HepG2 (cell line): Measurements from ENCODE around the gene ARIH2. TPM values are rescaled to one million over a fixed set of nuclear protein-coding genes. Genes with fewer than 3 reads are reported as not detected.

Source experiments
- ATAC-seq: fragments of 200-7000 bp; cut with Tn5 transposase; 3 replicates; pipeline ENCODE4 v1.9.1; 2020; ENCODE audit warnings: mild to moderate bottlenecking, moderate library complexity
- BruUV-seq: library from RNA; stranded (reverse); fragments of 400-500 nt; replicated peaks from 2 replicates; lab custom pipeline; 2021; lab: Mats Ljungman, UMichigan
- CTCF ChIA-PET: fragments of 300-600 bp; formaldehyde crosslinking; extraction: SDS; loops from one replicate; lab custom pipeline; 2021; ENCODE audit warnings: low total read pairs, inconsistent platforms, low intra/inter-chr PET ratio; lab: Yijun Ruan, JAX
- POLR2A ChIA-PET: fragments of 350-600 bp; sonication (Branson Sonifier 250); formaldehyde crosslinking; loops from one replicate; lab custom pipeline; 2020; ENCODE audit warnings: antibody characterized with exemption, inconsistent platforms; lab: Yijun Ruan, JAX
- DNase-seq: peaks from one replicate; pipeline ENCODE4 v3.0.0-alpha.2; 2015; ENCODE audit warnings: low spot score
- FAIRE-seq: peaks from 3 replicates; lab custom pipeline; 2011; peaks lifted over from hg19 to GRCh38; lab: Jason Lieb, UNC
- H2AFZ ChIP-seq: one replicate; pipeline ENCODE4 v1.6.1; 2011; ENCODE audit warnings: low read length, inconsistent platforms
- H3K27ac ChIP-seq: fragments of 300-600 bp; 3 replicates; pipeline ENCODE4 v1.8.0; 2011; ENCODE audit warnings: mixed run types, mild to moderate bottlenecking, mixed read lengths, low read length, inconsistent platforms; ENCODE audit not compliant: insufficient read depth; ENCODE audit errors: extremely low read length
- H3K27me3 ChIP-seq, 2 experiments: fragments of 200-600 bp in 1 of 2; 2 replicates in 1 of 2; 3 replicates in 1 of 2; pipeline versions ENCODE4 v1.6.0 to v1.8.0; 2011; ENCODE audit warnings: low read length in 2 of 2, mild to moderate bottlenecking in 2 of 2, moderate library complexity in 2 of 2, inconsistent platforms in 1 of 2; ENCODE audit not compliant: insufficient read depth in 2 of 2, control insufficient read depth in 1 of 2
- H3K36me3 ChIP-seq, 2 experiments: fragments of 200-600 bp in 1 of 2; replicated peaks in 1 of 2; 2 replicates in 1 of 2; 3 replicates in 1 of 2; pipeline versions ENCODE4 v1.5.1 to v1.8.0; 2011; ENCODE audit warnings: low read length in 2 of 2, inconsistent platforms in 1 of 2; ENCODE audit not compliant: insufficient read depth in 2 of 2, control insufficient read depth in 1 of 2
- H3K4me1 ChIP-seq: 2 replicates; pipeline ENCODE4 v1.5.1; 2012; ENCODE audit warnings: low read length, inconsistent platforms; ENCODE audit not compliant: insufficient read depth
- H3K4me2 ChIP-seq: 2 replicates; pipeline ENCODE4 v1.6.0; 2011; ENCODE audit warnings: low read depth, low read length, inconsistent platforms
- H3K4me3 ChIP-seq, 3 experiments: fragments of 200-600 bp in 1 of 3; sonication (generic), shearing (Covaris generic) in 1 of 3; replicated peaks in 1 of 3; 2 replicates each; pipeline ENCODE4 v1.5.1; 2011 to 2016; ENCODE audit warnings: low read length in 3 of 3, inconsistent platforms in 2 of 3, low read depth in 2 of 3, mild to moderate bottlenecking in 2 of 3, control low read depth in 1 of 3, mixed read lengths in 1 of 3; ENCODE audit not compliant: insufficient read depth in 1 of 3
- H3K79me2 ChIP-seq: one replicate; pipeline ENCODE4 v1.6.1; 2011; ENCODE audit warnings: low read length, inconsistent platforms; ENCODE audit not compliant: insufficient read depth
- H3K9ac ChIP-seq: 2 replicates; pipeline ENCODE4 v1.6.0; 2011; ENCODE audit warnings: mild to moderate bottlenecking, low read depth, low read length, inconsistent platforms; ENCODE audit not compliant: insufficient read depth
- H3K9me3 ChIP-seq: 2 replicates; pipeline ENCODE4 v1.5.1; 2012; ENCODE audit warnings: mild to moderate bottlenecking, low read length
- H4K20me1 ChIP-seq: 2 replicates; pipeline ENCODE4 v1.6.0; 2011; ENCODE audit warnings: inconsistent platforms, mild to moderate bottlenecking, low read length, moderate library complexity; ENCODE audit not compliant: insufficient read depth
- CSRNP2 ChIP-seq: sonication (generic); formaldehyde crosslinking; conservative IDR thresholded peaks from 2 replicates; pipeline ENCODE4 v1.8.0; 2022; ENCODE audit warnings: low read depth, missing genetic modification reagents
- GFI1 ChIP-seq: sonication (generic); formaldehyde crosslinking; IDR thresholded peaks from 2 replicates; pipeline ENCODE4 v1.5.0; 2020; ENCODE audit warnings: missing genetic modification reagents, mild to moderate bottlenecking, borderline replicate concordance
- MAZ ChIP-seq, 2 experiments: sonication (generic) in 1 of 2; formaldehyde crosslinking in 1 of 2; IDR thresholded peaks; 2 replicates each; pipeline versions ENCODE4 v1.5.0 to v1.6.1; 2012 to 2020; ENCODE audit warnings: low read depth in 2 of 2, mild to moderate bottlenecking in 2 of 2, borderline replicate concordance in 1 of 2, improper control_type of control experiment in 1 of 2, low read length in 1 of 2, missing genetic modification reagents in 1 of 2, moderate library complexity in 1 of 2
- MYNN ChIP-seq: sonication (generic); formaldehyde crosslinking; IDR thresholded peaks from 2 replicates; pipeline ENCODE4 v1.4.0; 2020; ENCODE audit warnings: mild to moderate bottlenecking, low read depth, missing genetic modification reagents
- NR2F6 ChIP-seq, 2 experiments: IDR thresholded peaks; 2 replicates each; pipeline ENCODE4 v1.6.1; 2016; ENCODE audit warnings: antibody characterized with exemption in 1 of 2, mild to moderate bottlenecking in 1 of 2
- POLR2G ChIP-seq: fragments of 200-400 bp; formaldehyde crosslinking; IDR thresholded peaks from 2 replicates; pipeline ENCODE4 v1.6.1; 2018; ENCODE audit warnings: mild to moderate bottlenecking, low read depth, low read length, moderate library complexity
- SMARCC2 ChIP-seq: fragments of 450-650 bp; IDR thresholded peaks from 2 replicates; pipeline ENCODE4 v1.6.1; 2017; ENCODE audit warnings: antibody characterized with exemption, mild to moderate bottlenecking
- SP1 ChIP-seq, 2 experiments: fragments of 450-650 bp in 1 of 2; sonication (generic) in 1 of 2; formaldehyde crosslinking in 1 of 2; IDR thresholded peaks; 2 replicates each; pipeline versions ENCODE4 v1.4.0 to v1.6.1; 2016 to 2020; ENCODE audit warnings: missing genetic modification reagents in 1 of 2
- ZBED4 ChIP-seq: sonication (generic); formaldehyde crosslinking; IDR thresholded peaks from 2 replicates; pipeline ENCODE4 v1.4.0; 2020; ENCODE audit warnings: missing genetic modification reagents, borderline replicate concordance
- ZNF333 ChIP-seq: sonication (generic); formaldehyde crosslinking; IDR thresholded peaks from 2 replicates; pipeline ENCODE4 v1.4.0; 2020; ENCODE audit warnings: mild to moderate bottlenecking, missing genetic modification reagents, borderline replicate concordance
- ZNF724P ChIP-seq: sonication (generic); formaldehyde crosslinking; IDR thresholded peaks from 2 replicates; pipeline ENCODE4 v1.8.0; 2022; ENCODE audit warnings: missing genetic modification reagents, borderline replicate concordance
- WGBS: methylation state at CpG from one replicate; pipeline ENCODE4 v1.1.6; 2017; ENCODE audit warnings: low lambda C conversion rate; 5-methylcytosine and 5-hydroxymethylcytosine counted together
- in situ Hi-C: cut with HindIII; loops from 2 replicates; pipeline ENCODE4 v1.10.0; 2017; ENCODE audit warnings: low pct_unique_long_range_greater_than_20kb; ENCODE audit not compliant: extremely low pct_ligation_motif_present
- intact Hi-C: fragments of 100-400 bp; cut with micrococcal nuclease; formaldehyde crosslinking; loops from one replicate; pipeline ENCODE4 v1.10.0; 2022; ENCODE audit not compliant: unreplicated experiment
- polyA plus RNA-seq, 8 experiments: library from polyadenylated mRNA; depleted of rRNA in 3 of 8; stranded (reverse) in 7 of 8; unstranded in 1 of 8; fragments of >200 nt; fragmentation: Illumina TruSeq in 4 of 8; extraction: Trizol in 4 of 8; gene quantifications; 2 replicates each; pipeline versions ENCODE4 v1.2.1 to v1.2.3, GENCODE V29; 2011 to 2016; ENCODE audit warnings: low read depth in 4 of 8, missing spikeins in 1 of 8, mixed read lengths in 1 of 8; ENCODE audit not compliant: insufficient read depth in 1 of 8
- total RNA-seq, 5 experiments: library from RNA; depleted of rRNA; stranded (reverse); fragments of >200 nt; fragmentation: Illumina TruSeq; extraction: Trizol; gene quantifications; 2 replicates each; pipeline ENCODE4 v1.2.3, GENCODE V29; 2016; ENCODE audit warnings: low read depth in 1 of 5

Gene ARIH2
- total and polyA plus RNA-seq, 2 of the 13 experiments (the other 11 are each of a cell fraction or from before 2014, with no cell fraction given), result 64.8 to 83.3 TPM

- Histone ChIP-seq H3K36me3 (peaks cover 4 to 38% of the 10 kb centered on the region in 2 experiments; a peak in 4 of 5 replicates), H3K27ac (no peak overlapping the region), H3K9ac (no peak overlapping the region), H3K9me3 (no peaks in the 10 kb centered on the region), H2AFZ (no peak overlapping the region), H4K20me1 (peaks cover 3% of the 10 kb centered on the region; the same call in 1 of the 2 replicates), H3K4me3 (no peak overlapping the region), H3K4me2 (no peak overlapping the region), H3K79me2 (peaks cover 21% of the 10 kb centered on the region), H3K4me1 (no peaks in the 10 kb centered on the region), H3K27me3 (no peaks in the 10 kb centered on the region)
- intact Hi-C loops (no loop called here), in situ Hi-C loops (no loop called here)
- 95% methylated on average over 2 of the region's 2 CpGs for WGBS
- ATAC-seq, result no peak
- TF ChIP-seq POLR2G (no peak), ZNF333 (CRISPR knock-in tag) (no peak), CSRNP2 (CRISPR knock-in tag) (no peak), MAZ (IDR thresholded peaks at IDR 0.05; ENCODE audit: borderline replicate concordance, low read depth, low read length) (no peak), MAZ (CRISPR knock-in tag; IDR thresholded peaks at IDR 0.05; ENCODE audit: low read depth) (no peak), NR2F6 (IDR thresholded peaks at IDR 0.05) (no peak), NR2F6 (CRISPR knock-in tag; IDR thresholded peaks at IDR 0.05) (no peak), MYNN (CRISPR knock-in tag) (no peak), ZBED4 (CRISPR knock-in tag) (no peak), ZNF724P (no peak), GFI1 (CRISPR knock-in tag) (no peak), SMARCC2 (no peak), SP1 (IDR thresholded peaks at IDR 0.05) (no peak), SP1 (CRISPR knock-in tag; IDR thresholded peaks at IDR 0.05) (no peak)
- no TSS peak for BruUV-seq
- FAIRE-seq, result no peak
- ChIA-PET POLR2A (no interaction called here), CTCF (no interaction called here)
- DNase-seq, result no peak
Measured at GRCh38 chr3:48957006-48957705, 38.5 kb downstream of the ARIH2 start.
